H4 (cell line): Measurements from ENCODE around the gene OSMR. TPM values are rescaled to one million over a fixed set of nuclear protein-coding genes. Genes with fewer than 3 reads are reported as not detected.

Experiments used
- DNase-seq: peaks from one replicate; pipeline ENCODE4 v3.0.0-alpha.2; 2015; ENCODE audit warnings: low spot score
- total RNA-seq: library from RNA; depleted of rRNA; stranded (reverse); fragments of >200 nt; shearing (Covaris generic); gene quantifications from 2 replicates; pipeline ENCODE4 v1.2.3, GENCODE V29; 2014

OSMR gene
- total RNA-seq, 1 experiment from 2014 or later: 92.0 TPM

GRCh38 chr5:38871790-38872551 lies 26.2 kb downstream of the OSMR start:
- peak; percentile 96 for DNase-seq

GRCh38 chr5:38872826-38873225 lies 27.0 kb downstream of the OSMR start:
- DNase-seq: no peak

- DNase-seq: no peak
These were observed 29.2 kb downstream of the OSMR start for GRCh38 chr5:38874948-38875456.

GRCh38 chr5:38878391-38879077 lies 32.7 kb downstream of the OSMR start:
- DNase-seq: no peak

GRCh38 chr5:38879078-38879460 lies 33.3 kb downstream of the OSMR start:
- DNase-seq: no peak

GRCh38 chr5:38883842-38884241 lies 38.0 kb downstream of the OSMR start:
- DNase-seq: no peak

GRCh38 chr5:38885208-38885607 lies 39.4 kb downstream of the OSMR start:
- DNase-seq: no peak

GRCh38 chr5:38888041-38888440 lies 42.2 kb downstream of the OSMR start:
- DNase-seq: no peak

GRCh38 chr5:38889424-38889823 lies 43.6 kb downstream of the OSMR start:
- no peak for DNase-seq

- DNase-seq: no peak
These were observed 45.8 kb downstream of the OSMR start for GRCh38 chr5:38891563-38891962.

GRCh38 chr5:38892363-38892762 lies 46.6 kb downstream of the OSMR start:
- no peak for DNase-seq

- DNase-seq: no peak
These were observed 50.9 kb downstream of the OSMR start for GRCh38 chr5:38896760-38897159.

GRCh38 chr5:38899936-38900335 lies 54.1 kb downstream of the OSMR start:
- DNase-seq: no peak

GRCh38 chr5:38905516-38905915 lies 59.7 kb downstream of the OSMR start:
- no peak for DNase-seq

GRCh38 chr5:38906503-38906902 lies 60.7 kb downstream of the OSMR start:
- DNase-seq: no peak

- no peak for DNase-seq
These were observed 66.1 kb downstream of the OSMR start for GRCh38 chr5:38911933-38912332.

- DNase-seq: no peak
These were observed 67.9 kb downstream of the OSMR start for GRCh38 chr5:38913714-38914113.

- DNase-seq: no peak
These were observed 71.0 kb downstream of the OSMR start for GRCh38 chr5:38916802-38917201.

- no peak for DNase-seq
These were observed 75.4 kb downstream of the OSMR start for GRCh38 chr5:38921174-38921573.

GRCh38 chr5:38922199-38922598 lies 76.4 kb downstream of the OSMR start:
- peak; percentile 51 for DNase-seq

GRCh38 chr5:38923661-38924451 lies 78.0 kb downstream of the OSMR start:
- no peak for DNase-seq

GRCh38 chr5:38925154-38925925 lies 79.5 kb downstream of the OSMR start:
- no peak for DNase-seq
